Right lobe of liver (tissue), 4 donors: ENCODE data around the gene STX7.

Experiments used
- CTCF ChIP-seq, 4 donors: fragments of 200-600 bp in 3 of 4; fragments of 450-650 bp in 1 of 4; IDR thresholded peaks; one replicate each; pipeline versions ENCODE4 v1.5.1 to v1.8.0; 2016 to 2022; ENCODE audit warnings: antibody characterized with exemption in 4 of 4, mild to moderate bottlenecking in 2 of 4
- POLR2A ChIP-seq: fragments of 450-650 bp; IDR thresholded peaks from one replicate; pipeline ENCODE4 v1.6.1; 2017; ENCODE audit warnings: antibody characterized with exemption, mild to moderate bottlenecking
- donor health status: DM: no; HTN: no; CAD: no.
- donor health status: DM: no; HTN: no; CAD: no.
- donor health status: DM: no; HTN: yes; CAD: no.

- TF ChIP-seq CTCF (IDR thresholded peaks at IDR 0.05) (no peak), POLR2A (no peak)
Observed at GRCh38 chr6:132537977-132538376, 25.1 kb upstream of the STX7 start, which contains the start of gene TAAR9.
